HG03439 (cell line): ENCODE results near the gene ITGA2B.

ENCODE experiments used
- ATAC-seq: cut with Tn5 transposase; IDR thresholded peaks from one replicate; pipeline ENCODE4 v1.9.1; 2021; ENCODE audit warnings: mild to moderate bottlenecking, moderate library complexity; ENCODE audit not compliant: unreplicated experiment

Gene ITGA2B

GRCh38 chr17:44389281-44389680 lies at the start of gene ITGA2B:
Gene ITGA2B (minus strand): TSS chr17:44389649. CDS start chr17:44389473, 176 bp downstream.
- no peak for ATAC-seq

DNA sequence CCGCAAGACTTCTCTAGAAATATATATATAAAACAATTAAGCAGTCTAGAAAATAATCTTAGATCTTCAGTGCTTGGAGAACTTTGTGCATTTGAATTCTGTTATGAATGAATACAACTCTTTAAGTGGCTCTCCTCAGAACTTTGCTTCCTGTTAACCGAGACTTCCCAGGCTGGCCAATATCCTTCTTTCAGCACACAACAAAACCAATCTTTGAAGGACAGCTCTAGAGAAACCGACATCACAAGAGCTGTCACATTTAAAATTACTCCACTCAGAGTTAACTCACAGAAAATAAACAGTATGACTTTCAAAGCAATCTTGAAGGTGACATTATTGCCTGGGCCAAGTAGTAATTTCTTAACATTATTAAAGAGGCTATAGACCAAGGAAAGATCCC lies 49.7 kb upstream of the ITGA2B start:
- no peak for ATAC-seq

- ATAC-seq, result no peak
Measured at GRCh38 chr17:44438636-44439035, 49.2 kb upstream of the ITGA2B start.

GRCh38 chr17:44436336-44436735 lies 46.9 kb upstream of the ITGA2B start:
- no peak for ATAC-seq

GRCh38 chr17:44432254-44433157 lies 43.1 kb upstream of the ITGA2B start:
- no peak for ATAC-seq

- ATAC-seq, result no peak
Measured at GRCh38 chr17:44424828-44425461, 35.5 kb upstream of the ITGA2B start.

- ATAC-seq, result no peak
Measured at GRCh38 chr17:44417553-44417952, 28.1 kb upstream of the ITGA2B start.

- no peak for ATAC-seq
Measured at GRCh38 chr17:44416558-44417289, 27.3 kb upstream of the ITGA2B start.

GRCh38 chr17:44414394-44415155 lies 25.1 kb upstream of the ITGA2B start:
- ATAC-seq, result no peak

GRCh38 chr17:44409309-44410028 lies 20.0 kb upstream of the ITGA2B start:
- no peak for ATAC-seq

- no peak for ATAC-seq
Measured at GRCh38 chr17:44408786-44409185, 19.3 kb upstream of the ITGA2B start.

DNA sequence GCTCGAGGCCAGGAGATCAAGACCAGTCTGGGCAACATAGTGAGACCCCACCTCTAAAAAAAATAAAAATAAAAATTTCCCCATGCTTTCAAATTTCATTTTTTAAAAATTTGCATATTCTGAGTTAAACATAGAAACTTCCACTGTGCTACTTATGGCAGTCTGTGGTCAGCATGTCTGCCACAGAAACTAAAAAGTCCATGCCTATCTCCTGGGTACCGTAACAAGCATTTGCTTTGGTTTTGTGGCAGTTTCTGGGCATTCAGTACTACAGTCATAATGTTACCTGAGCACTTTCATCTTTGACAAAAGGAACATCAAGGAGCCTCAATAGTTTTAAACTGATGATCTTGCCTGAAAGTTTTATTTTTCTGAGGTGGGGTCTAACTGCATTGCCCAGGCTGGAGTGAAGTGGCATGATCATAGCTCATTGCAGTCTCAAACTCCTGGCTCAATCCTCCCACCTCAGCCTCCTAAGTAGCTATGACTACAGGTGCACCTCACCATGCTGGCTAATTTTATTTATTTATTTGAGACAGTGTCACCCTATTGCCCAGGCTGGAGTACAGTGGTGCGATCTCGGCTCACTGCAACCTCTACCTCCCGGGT lies 13.2 kb upstream of the ITGA2B start:
- no peak for ATAC-seq

- ATAC-seq, result no peak
Measured at GRCh38 chr17:44400226-44400847, 10.9 kb upstream of the ITGA2B start.

DNA sequence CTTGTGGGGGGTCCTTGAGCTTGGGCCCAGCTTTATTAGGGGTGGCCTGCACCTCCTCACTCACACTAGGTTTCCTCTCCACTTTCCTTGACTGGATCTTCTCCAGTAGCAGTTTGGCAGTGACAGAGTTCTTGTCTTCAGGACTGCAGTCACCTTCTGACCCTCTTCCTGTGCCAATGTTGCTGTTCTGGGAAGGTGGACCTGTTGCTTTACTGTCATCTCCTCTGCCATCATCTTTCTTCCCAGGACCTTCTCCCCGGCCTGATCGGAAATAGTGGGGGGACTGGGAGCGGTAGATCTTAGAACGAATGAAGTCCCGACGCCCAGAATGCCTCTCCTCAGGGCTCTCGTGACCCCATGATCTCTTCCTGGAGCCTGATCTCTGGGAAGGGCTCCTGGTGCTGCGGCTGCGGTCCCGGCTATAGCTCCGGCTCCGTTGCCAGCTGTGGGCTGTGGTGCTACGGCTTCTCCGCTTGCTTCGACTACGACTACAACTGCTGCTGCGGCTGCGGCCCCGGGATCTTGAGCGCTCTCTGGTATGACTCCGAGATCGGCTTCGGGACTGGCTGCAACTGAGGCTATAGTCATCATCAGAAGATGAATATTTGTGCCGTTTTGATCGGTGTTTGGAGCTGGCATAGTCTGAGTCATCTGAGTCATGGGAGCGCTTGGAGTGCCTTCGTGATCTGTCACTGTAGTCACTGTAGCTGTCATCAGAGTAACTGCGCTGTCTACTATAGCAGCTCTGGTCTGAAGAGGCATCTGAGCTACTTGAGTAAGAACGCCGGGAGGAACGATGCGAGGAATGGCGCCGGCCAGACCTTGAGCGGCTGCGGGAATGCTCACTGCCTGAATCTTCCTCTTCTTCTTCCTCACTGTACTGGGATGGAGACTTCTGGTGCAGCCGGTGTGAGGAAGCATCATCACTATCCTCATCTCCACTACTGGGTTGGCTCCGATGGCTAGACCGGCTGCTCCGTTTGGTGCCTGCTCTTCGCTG lies 9.5 kb upstream of the ITGA2B start:
- no peak for ATAC-seq

GRCh38 chr17:44397479-44398440 lies 8.3 kb upstream of the ITGA2B start:
- ATAC-seq, result no peak

GRCh38 chr17:44396946-44397345 lies 7.5 kb upstream of the ITGA2B start:
- ATAC-seq, result no peak

DNA sequence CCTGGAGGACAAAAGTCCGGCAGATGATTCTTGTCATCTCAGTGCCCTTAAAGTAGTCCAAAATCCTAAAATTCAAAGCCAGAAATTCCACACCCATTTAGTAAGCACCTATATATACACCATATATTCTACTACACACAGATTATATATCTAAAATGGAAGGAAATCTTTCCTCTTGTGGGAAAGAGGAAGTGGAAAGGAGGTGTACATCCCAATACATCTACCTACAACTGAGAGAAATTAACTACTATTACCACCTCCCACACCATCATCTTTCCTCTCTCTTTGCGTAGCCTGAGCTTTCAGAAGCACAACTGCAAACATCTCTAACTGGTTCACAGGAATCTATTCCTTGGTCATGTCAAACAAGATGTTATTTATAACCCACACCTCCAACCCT lies 5.4 kb upstream of the ITGA2B start:
- no peak for ATAC-seq
